GM19455 (cell line): ENCODE measurements around the gene REXO5.
"Not testable (repeated sequence)": the region's sequence is repeated elsewhere in the genome, so short reads cannot be mapped to it uniquely, and the experiment has no call there.

Experiments
- ATAC-seq: cut with Tn5 transposase; IDR thresholded peaks from one replicate; pipeline ENCODE4 v1.9.1; 2021; ENCODE audit not compliant: unreplicated experiment

The REXO5 gene

DNA sequence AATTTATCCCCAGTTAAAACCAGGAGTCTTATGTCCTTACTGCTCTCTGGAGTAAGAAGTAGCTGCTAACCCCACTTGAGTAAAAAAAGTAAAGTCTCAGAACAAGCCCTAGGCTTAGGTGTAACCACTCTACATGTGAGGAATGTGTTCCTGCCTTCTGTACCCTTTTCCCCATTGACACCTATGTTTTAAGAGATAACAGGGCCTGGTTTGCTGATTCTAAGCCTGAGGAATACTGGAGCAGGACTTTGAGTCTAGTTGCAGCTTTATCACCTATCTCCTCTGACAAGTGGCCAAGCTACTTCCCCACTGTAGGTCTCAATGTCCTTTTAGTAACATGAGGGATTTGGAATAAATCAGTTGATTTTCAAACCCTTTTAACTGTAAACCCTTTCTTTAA, 40.2 kb downstream of the REXO5 start:
- ATAC-seq, result no peak

- no peak for ATAC-seq
Measured at GRCh38 chr16:20847550-20847949, 41.2 kb downstream of the REXO5 start.

- no peak for ATAC-seq
Measured at GRCh38 chr16:20849589-20850390, 43.5 kb downstream of the REXO5 start.

GRCh38 chr16:20850981-20851380, 44.7 kb downstream of the REXO5 start:
- ATAC-seq, result no peak

DNA sequence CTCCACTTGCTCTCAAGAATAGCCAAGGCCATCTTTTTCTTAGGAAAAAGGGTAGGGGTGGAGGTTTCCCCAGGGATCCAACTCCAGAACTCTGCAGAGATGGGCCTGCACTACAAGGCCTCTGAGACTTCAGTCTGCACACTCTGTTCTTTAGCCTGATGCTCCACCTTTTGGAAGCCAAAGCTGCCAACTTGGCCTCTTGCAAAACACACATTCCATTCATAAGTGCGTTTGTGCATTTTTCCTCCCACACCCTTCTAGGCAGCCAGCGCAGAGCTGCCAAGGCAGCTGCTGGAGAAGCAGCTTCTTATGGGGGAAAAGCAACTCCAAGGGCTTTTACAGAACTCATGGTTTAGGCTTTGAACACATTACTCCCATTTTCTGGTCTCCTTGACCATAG, 45.3 kb downstream of the REXO5 start:
- ATAC-seq, result no peak

GRCh38 chr16:20853143-20853542, 46.8 kb downstream of the REXO5 start:
- ATAC-seq, result no peak

GRCh38 chr16:20853981-20854620, 47.8 kb downstream of the REXO5 start:
- ATAC-seq, result no peak

DNA sequence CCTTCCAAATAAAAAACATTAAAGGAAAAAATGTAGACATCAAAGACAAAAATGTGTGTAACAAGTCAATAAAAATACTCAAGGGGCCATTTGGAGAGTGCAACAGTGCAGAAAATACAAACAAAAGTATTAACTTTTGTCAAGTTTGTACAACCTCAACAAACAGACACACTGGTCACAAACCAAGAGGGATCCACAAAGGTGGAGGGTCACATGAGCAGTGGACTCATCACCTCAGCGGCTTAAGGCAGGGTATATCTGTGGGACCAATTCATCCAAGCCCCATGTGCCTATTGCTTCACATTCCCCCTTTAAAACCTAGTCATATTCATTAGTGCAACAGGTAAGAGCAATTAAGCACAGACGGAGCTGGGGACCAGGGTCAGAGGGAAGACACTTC, 48.6 kb downstream of the REXO5 start:
- no peak for ATAC-seq

DNA sequence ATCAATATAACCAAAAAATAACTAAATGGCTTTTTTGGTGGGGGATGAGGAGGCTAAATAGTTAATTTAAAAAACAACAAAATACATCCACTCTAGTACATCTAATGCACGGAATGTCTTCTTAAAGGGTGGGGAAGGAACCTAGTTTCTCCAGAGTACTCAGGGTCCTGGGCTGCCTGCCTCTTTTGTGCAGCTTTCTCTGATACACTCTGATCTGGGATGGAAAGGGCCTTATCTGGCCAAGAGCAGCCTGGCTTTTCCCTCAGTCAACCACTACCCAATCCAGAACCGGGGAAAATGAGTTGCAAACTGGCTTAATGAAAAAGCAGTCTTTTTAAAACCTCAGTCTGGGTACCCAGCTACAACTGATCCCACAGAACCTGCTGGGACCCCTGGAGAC, 51.0 kb downstream of the REXO5 start:
- ATAC-seq, result no peak

DNA sequence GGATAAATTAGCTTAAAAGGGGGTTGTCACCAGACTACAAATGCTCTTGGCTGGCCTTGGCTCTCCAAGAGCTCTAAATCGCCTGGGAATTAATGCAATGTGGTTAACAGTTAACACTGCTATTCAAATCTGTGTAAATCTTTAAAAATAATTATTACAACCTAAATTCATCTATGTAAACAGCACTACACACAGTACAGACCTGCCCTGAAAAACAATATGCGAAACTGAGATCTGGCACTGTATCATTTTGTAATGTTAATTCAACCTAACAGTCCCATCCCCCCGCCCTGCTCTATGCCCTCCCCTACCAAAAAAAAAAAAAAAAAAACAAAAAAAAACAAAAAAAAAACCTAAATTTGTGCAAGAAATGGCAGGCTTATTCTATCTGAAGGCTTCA, 52.9 kb downstream of the REXO5 start:
- no peak for ATAC-seq

GRCh38 chr16:20859699-20860098, 53.4 kb downstream of the REXO5 start:
- ATAC-seq, result no peak

DNA sequence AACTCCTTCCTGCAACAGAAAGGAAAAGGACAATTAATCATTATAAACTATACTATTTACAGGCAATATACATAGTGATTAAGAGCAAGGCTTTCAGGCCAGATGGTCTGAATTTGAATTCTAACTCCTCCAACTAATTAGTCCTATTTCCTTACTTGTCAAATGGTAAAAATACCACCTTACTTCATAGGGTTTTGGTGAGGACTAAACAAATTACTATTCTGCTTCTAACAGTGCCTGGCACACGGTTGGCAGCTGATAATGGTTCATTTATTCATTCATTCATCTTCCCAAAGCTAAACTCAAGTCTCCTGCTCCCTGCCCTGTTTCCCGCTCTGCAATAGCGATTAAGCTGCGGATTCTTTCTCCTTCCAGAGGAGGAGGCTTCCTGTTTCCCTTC, 54.0 kb downstream of the REXO5 start:
- no peak for ATAC-seq

DNA sequence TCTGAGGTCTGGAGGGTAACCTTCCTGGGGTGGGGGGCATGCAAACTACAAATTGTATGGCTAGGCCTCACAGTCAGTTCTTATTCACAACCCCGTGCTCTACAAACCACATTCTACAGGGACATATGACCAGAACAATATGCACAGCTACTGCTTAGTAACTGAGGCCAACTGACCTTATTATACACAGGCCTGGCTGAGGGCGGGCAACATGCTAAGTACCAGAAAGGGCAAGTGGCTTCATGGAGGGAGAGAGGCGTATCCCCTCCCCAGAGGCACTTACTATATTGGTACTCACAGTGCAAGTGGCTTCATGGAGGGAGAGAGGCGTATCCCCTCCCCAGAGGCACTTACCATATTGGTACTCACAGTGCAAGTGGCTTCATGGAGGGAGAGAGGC, 54.7 kb downstream of the REXO5 start:
- not testable (repeated sequence) for ATAC-seq

GRCh38 chr16:20862162-20862960, 56.0 kb downstream of the REXO5 start:
- ATAC-seq, result no peak

GRCh38 chr16:20864376-20864775, 58.0 kb downstream of the REXO5 start:
- not testable (repeated sequence) for ATAC-seq

DNA sequence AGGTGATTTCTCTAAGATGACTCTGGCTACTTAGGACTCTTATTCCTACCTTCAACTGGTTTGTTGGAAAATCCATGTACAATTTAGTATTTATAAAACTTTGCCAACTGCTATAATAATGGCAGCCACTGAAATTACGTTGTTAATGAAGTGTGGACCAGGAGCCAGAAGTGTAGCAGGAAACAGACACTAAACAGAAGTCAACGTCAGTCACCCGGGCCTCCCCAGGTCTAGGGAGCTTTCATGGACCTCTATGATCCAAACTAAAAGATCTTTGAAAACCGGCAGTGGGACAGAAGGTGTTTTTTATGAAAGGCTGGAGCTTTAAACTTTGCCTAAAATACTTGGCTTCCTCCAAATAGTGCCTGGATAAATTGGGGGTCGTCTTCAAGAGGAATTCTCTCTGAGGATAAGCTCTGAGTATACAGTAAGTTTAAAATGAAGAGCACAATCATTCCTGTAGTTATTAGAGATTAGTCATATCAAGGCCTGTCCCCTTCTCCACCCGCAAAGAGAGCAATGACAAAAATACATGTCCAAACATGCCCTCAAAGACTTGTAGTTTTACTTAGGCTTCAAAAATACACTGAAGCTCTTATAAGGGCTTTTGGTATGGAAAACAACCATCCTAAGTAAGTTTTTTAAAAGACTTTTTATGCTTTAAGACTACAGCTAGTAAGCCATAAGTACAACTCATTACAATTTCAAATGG, 59.2 kb downstream of the REXO5 start:
- peak; percentile 71 for ATAC-seq

DNA sequence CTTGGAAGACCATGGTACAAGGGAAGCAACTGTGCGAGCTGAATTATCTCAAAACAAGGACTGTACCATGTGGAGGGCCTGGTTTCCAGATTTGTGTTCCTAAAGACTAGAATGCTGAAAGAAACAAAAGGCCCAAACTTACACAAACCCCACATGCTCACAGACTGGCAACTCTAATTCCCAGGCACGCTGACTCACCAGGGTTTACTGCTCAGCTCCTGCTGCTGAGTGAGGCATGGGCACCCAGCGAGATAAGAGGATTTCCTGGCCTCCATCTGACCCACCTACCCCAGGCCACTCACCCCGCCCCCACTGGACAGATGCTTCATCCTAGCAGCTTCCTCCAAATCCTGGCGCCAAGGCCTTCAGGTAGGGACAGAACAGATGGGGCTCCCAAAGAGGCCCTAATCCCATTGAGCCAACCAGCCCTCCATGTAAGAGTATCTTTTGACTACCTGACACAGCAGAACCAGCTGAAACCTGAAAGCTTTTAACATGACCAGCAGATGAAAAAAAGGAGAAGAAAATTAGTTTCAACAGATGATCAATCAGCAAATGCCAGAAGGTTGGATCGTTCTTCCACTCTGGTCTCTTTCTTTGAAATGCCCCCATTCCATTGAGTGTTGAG, 59.9 kb downstream of the REXO5 start:
- ATAC-seq, result peak; percentile 31

DNA sequence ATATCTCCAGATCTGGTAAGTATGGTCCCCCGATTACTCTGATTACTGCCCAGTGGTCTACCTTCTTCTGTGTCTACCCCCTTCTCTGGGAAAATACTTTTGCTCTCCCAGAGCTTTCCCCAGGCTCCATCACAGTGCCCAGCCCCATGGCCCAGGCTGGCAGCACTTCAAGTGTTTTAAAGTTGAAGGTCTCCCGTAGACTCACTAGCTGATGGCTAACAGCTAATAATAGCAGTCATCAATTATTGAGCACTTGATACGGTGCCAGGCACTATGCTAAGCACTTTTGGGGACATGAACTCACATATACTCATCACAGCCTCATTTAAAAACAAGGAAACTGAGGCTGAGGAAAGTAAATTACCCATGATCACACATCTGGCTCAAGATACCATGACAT, 60.5 kb downstream of the REXO5 start:
- no peak for ATAC-seq

- ATAC-seq, result no peak
Measured at GRCh38 chr16:20867585-20867984, 61.3 kb downstream of the REXO5 start.

- ATAC-seq, result no peak
Measured at GRCh38 chr16:20868890-20869289, 62.6 kb downstream of the REXO5 start.
